Measurements from ENCODE around the gene TMEM203. TPM values are rescaled to one million over a fixed set of nuclear protein-coding genes. Genes with fewer than 3 reads are reported as not detected.

Gene TMEM203
- total and polyA plus RNA-seq, 2 of the 13 experiments (the other 11 are each of a cell fraction or from before 2014, with no cell fraction given): 23.4 to 36.7 TPM

GRCh38 chr9:137235424-137236237 is 30.2 kb upstream of the TMEM203 start (continued):
- TF ChIP-seq ZNF670 (CRISPR knock-in tag; IDR thresholded peaks at IDR 0.05; ENCODE audit: borderline replicate concordance) (no peak), NBN (conservative IDR thresholded peaks at IDR 0.05) (no peak), LCORL (IDR thresholded peaks at IDR 0.05) (no peak), LCORL (CRISPR knock-in tag; IDR thresholded peaks at IDR 0.05) (no peak; the same call in 1 of the 2 replicates), CREBL2 (CRISPR knock-in tag; IDR thresholded peaks at IDR 0.05; ENCODE audit: borderline replicate concordance) (no peak; the same call in 1 of the 2 replicates), KDM1A (CRISPR knock-in tag; IDR thresholded peaks at IDR 0.05) (peak; percentile 58), KLF9 (CRISPR knock-in tag; IDR thresholded peaks at IDR 0.05; ENCODE audit: low read depth) (no peak), SPEN (CRISPR knock-in tag; IDR thresholded peaks at IDR 0.05; ENCODE audit: low read depth) (no peak; the same call in 1 of the 2 replicates), PLRG1 (conservative IDR thresholded peaks at IDR 0.05) (no peak), ZMAT5 (CRISPR knock-in tag; IDR thresholded peaks at IDR 0.05; ENCODE audit: borderline replicate concordance, low read depth) (no peak), TARDBP (CRISPR knock-in tag; IDR thresholded peaks at IDR 0.05) (peak; percentile 26; the same call in 1 of the 2 replicates), SNAPC5 (CRISPR knock-in tag; IDR thresholded peaks at IDR 0.05; ENCODE audit: borderline replicate concordance) (no peak; the same call in 1 of the 2 replicates), CREB1 (IDR thresholded peaks at IDR 0.05) (no peak), CREB1 (CRISPR knock-in tag; IDR thresholded peaks at IDR 0.05) (no peak), ZNF382 (CRISPR knock-in tag; IDR thresholded peaks at IDR 0.05; ENCODE audit: borderline replicate concordance) (no peak), DZIP1 (CRISPR knock-in tag; IDR thresholded peaks at IDR 0.05) (no peak)
- TF ChIP-seq, protein P1, sequence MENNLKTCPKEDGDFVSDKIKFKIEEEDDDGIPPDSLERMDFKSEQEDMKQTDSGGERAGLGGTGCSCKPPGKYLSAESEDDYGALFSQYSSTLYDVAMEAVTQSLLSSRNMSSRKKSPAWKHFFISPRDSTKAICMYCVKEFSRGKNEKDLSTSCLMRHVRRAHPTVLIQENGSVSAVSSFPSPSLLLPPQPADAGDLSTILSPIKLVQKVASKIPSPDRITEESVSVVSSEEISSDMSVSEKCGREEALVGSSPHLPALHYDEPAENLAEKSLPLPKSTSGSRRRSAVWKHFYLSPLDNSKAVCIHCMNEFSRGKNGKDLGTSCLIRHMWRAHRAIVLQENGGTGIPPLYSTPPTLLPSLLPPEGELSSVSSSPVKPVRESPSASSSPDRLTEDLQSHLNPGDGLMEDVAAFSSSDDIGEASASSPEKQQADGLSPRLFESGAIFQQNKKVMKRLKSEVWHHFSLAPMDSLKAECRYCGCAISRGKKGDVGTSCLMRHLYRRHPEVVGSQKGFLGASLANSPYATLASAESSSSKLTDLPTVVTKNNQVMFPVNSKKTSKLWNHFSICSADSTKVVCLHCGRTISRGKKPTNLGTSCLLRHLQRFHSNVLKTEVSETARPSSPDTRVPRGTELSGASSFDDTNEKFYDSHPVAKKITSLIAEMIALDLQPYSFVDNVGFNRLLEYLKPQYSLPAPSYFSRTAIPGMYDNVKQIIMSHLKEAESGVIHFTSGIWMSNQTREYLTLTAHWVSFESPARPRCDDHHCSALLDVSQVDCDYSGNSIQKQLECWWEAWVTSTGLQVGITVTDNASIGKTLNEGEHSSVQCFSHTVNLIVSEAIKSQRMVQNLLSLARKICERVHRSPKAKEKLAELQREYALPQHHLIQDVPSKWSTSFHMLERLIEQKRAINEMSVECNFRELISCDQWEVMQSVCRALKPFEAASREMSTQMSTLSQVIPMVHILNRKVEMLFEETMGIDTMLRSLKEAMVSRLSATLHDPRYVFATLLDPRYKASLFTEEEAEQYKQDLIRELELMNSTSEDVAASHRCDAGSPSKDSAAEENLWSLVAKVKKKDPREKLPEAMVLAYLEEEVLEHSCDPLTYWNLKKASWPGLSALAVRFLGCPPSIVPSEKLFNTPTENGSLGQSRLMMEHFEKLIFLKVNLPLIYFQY (CRISPR knock-in tag; IDR thresholded peaks at IDR 0.05; ENCODE audit: borderline replicate concordance): no peak
- TF ChIP-seq, protein P2, sequence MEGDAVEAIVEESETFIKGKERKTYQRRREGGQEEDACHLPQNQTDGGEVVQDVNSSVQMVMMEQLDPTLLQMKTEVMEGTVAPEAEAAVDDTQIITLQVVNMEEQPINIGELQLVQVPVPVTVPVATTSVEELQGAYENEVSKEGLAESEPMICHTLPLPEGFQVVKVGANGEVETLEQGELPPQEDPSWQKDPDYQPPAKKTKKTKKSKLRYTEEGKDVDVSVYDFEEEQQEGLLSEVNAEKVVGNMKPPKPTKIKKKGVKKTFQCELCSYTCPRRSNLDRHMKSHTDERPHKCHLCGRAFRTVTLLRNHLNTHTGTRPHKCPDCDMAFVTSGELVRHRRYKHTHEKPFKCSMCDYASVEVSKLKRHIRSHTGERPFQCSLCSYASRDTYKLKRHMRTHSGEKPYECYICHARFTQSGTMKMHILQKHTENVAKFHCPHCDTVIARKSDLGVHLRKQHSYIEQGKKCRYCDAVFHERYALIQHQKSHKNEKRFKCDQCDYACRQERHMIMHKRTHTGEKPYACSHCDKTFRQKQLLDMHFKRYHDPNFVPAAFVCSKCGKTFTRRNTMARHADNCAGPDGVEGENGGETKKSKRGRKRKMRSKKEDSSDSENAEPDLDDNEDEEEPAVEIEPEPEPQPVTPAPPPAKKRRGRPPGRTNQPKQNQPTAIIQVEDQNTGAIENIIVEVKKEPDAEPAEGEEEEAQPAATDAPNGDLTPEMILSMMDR (CRISPR knock-in tag; IDR thresholded peaks at IDR 0.05): peak; percentile 70
